BE2C (cell line): Measurements from ENCODE around the gene ZBP1.

Source experiments
- DNase-seq: peaks from one replicate; pipeline ENCODE4 v3.0.0-alpha.2; 2020
- H3K27me3 ChIP-seq: fragments of 250-450 bp; sonication (Bioruptor Pico); 2 replicates; pipeline ENCODE4 v1.5.1; 2020; ENCODE audit warnings: mild to moderate bottlenecking
- H3K36me3 ChIP-seq: fragments of 250-450 bp; sonication (Bioruptor Pico); 2 replicates; pipeline ENCODE4 v1.5.1; 2020; ENCODE audit warnings: mild to moderate bottlenecking
- H3K4me1 ChIP-seq: fragments of 250-450 bp; sonication (Bioruptor Pico); 2 replicates; pipeline ENCODE4 v1.5.1; 2020
- H3K4me3 ChIP-seq: 2 replicates; pipeline ENCODE4 v1.5.1; 2011; ENCODE audit warnings: low read depth, low read length
- H3K9me3 ChIP-seq: fragments of 250-450 bp; sonication (Bioruptor Pico); 2 replicates; pipeline ENCODE4 v1.5.1; 2020
- CTCF ChIP-seq: IDR thresholded peaks from 2 replicates; pipeline ENCODE4 v1.5.1; 2012; ENCODE audit warnings: mild to moderate bottlenecking, low read depth, low read length

Gene ZBP1

GRCh38 chr20:57570920-57571319, 49.3 kb downstream of the ZBP1 start:
- no peak for TF ChIP-seq CTCF
- H3K9me3 ChIP-seq = no peaks in the 10 kb centered on the region
- no peaks in the 10 kb centered on the region for H3K36me3 ChIP-seq
- no peaks in the 10 kb centered on the region for H3K4me1 ChIP-seq
- H3K27me3 ChIP-seq = peaks cover 6% of the 10 kb centered on the region
- H3K4me3 ChIP-seq = no peak overlapping the region
- DNase-seq = no peak

DNA sequence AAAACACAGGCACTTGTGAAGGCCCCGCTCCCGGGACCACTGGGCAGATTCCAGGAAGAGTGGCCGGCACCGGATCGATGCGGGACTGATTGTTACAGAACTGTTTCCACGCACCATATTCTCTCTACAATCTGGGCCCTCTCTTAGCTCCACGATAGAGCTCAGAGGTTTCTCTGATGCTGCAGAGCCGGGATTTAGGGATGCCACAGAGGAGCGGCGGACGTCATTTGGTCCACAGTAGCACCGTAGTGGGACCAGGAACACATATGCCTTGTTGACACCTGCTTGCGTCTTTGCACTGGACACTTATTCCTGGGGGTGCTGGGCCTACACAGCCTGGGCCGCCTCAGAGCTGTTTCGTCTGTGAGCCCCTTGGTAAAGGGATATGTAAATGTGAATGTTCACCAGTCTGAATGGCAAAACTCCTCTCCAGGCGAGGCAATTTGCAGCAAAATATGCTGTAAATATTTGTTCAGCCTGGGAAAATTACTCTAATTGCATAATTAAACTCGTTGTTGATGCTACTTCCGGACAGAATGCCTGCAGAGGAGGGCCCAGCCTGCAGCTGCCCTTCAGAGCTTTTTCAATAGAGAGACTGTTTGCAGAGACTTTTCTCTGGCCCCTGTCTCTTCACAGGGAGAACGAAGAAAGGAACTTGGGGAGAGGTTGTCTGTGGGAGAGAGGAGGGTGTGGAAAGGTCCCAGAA, 49.9 kb downstream of the ZBP1 start:
- TF ChIP-seq CTCF = no peak
- H3K36me3 ChIP-seq = no peaks in the 10 kb centered on the region
- H3K27me3 ChIP-seq = peaks cover 12% of the 10 kb centered on the region
- no peaks in the 10 kb centered on the region for H3K4me1 ChIP-seq
- H3K4me3 ChIP-seq = no peak overlapping the region
- H3K9me3 ChIP-seq = no peaks in the 10 kb centered on the region
- DNase-seq = no peak

GRCh38 chr20:57568960-57569359, 51.3 kb downstream of the ZBP1 start:
- H3K27me3 ChIP-seq = peaks cover 16% of the 10 kb centered on the region
- no peaks in the 10 kb centered on the region for H3K4me1 ChIP-seq
- no peaks in the 10 kb centered on the region for H3K9me3 ChIP-seq
- no peak overlapping the region for H3K4me3 ChIP-seq
- no peak for TF ChIP-seq CTCF
- DNase-seq = no peak
- no peaks in the 10 kb centered on the region for H3K36me3 ChIP-seq

DNA sequence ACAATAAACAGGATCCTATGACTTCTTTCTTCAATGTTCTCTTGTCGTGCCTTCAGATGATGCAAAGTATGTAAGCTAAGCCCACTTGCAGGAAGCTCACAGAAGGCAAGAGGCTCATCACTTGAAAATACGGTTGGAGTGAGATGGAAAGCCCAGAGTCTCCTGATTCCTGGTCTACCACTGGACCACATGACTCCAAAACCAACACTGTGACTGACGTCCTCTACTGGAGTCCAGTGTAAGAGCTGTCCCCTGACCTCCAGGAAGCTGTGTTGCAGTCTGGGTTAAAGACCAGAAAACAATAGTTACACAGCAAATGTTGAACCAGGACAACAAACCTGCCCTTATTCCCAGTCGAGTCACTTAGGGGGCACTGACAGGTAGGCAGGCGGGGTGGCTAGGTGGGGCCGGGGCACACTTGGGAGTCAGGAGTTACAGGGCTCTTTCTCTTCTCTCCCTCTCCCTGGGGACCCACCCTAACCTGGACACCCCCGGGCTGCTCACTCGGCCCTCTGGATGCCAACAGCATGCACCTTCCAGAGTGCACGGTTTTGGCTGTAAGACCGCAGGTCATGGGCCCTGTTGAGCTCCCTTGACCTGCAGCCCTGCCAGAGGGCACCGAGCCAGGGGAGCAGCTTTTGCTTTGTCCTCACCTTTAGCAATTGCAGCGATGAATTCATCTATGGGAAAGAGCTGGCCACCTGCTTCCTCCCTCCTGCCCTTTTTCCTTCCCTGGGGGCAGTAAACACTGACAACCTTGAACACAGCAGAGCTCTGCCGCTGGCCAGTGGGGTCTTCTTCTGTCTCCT, 51.9 kb downstream of the ZBP1 start:
- Histone ChIP-seq H3K4me1 (no peaks in the 10 kb centered on the region), H3K27me3 (peaks cover 18% of the 10 kb centered on the region), H3K36me3 (no peaks in the 10 kb centered on the region), H3K9me3 (no peaks in the 10 kb centered on the region), H3K4me3 (no peak overlapping the region)
- no peak for TF ChIP-seq CTCF
- no peak for DNase-seq

GRCh38 chr20:57567471-57568079, 52.7 kb downstream of the ZBP1 start:
- no peak for TF ChIP-seq CTCF
- Histone ChIP-seq H3K4me1 (no peaks in the 10 kb centered on the region), H3K4me3 (no peak overlapping the region), H3K9me3 (no peaks in the 10 kb centered on the region), H3K36me3 (no peaks in the 10 kb centered on the region), H3K27me3 (peaks cover 24% of the 10 kb centered on the region)
- DNase-seq = no peak
